B cell (primary cell): ENCODE measurements around the gene ACTR6.

Source experiments
- CTCF ChIP-seq: fragments of 200-600 bp; IDR thresholded peaks from one replicate; pipeline ENCODE4 v1.8.0; 2022; ENCODE audit warnings: antibody characterized with exemption, mild to moderate bottlenecking
- EZH2 ChIP-seq: IDR thresholded peaks from 2 replicates; pipeline ENCODE4 v1.6.1; 2012; ENCODE audit warnings: borderline replicate concordance, low read depth, mild to moderate bottlenecking, moderate library complexity, low read length; ENCODE audit not compliant: insufficient read depth, poor library complexity, severe bottlenecking

GRCh38 chr12:100168562-100168961 is 32.1 kb upstream of the ACTR6 start:
- no peak for TF ChIP-seq CTCF
- no peak for TF ChIP-seq EZH2
